HL-60/S4 treated with retinoic acid at 250 ng/mL for 4 days and 3 days (cell line): ENCODE results near the gene AGBL3.
"Not testable (repeated sequence)": the region's sequence is repeated elsewhere in the genome, so short reads cannot be mapped to it uniquely, and the experiment has no call there.

ENCODE experiments used
- in situ Hi-C: fragments of 300-500 bp; cut with MboI; formaldehyde crosslinking; loops from 2 replicates; pipeline ENCODE4 v1.7.0; 2022; ENCODE audit warnings: low sequenced_read_pairs

AGBL3 gene

DNA sequence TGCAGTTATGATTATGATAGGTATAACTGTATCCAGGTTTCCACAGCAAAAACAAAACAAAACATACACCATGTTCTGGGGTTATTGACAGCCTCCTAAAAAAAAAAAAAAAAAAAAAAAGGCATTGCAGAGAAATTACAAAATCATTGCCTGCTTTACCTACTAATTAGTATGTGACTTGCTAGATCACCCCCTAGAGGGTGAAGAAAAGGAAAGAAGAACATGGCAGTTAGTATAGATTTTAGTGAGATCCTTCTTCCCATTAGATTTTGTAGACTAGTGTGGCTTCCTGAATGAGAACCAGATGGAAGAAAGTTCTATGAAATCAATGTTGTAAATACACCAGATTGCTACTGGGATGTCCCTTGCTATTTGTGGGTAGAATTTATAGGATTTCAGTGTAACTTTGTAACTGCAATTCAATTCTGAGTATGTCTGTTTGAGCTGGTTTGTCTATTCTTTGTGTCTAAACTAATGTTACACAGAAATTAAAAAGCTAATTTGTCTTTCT, 24.0 kb upstream of the AGBL3 start:
- in situ Hi-C loops = no loop called here

DNA sequence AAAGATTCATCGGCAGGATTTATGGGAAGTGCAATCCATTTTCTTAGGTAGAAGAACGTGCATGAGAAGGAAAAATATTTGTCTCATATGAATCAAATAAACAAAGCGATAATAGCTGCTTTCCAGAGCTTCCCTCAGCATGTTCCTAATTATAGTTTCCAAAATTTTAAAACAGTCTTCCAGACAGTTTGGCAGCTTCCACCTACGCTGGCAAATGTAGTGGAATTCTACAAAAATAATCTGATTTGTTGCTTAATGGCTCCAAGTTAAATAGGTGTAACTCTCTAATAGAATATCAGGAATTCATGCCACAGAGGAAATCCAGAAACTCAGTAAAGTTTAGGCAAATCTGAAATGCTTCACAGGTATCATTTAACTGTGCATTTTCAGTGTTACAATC, 23.3 kb upstream of the AGBL3 start:
- in situ Hi-C loops = no loop called here

DNA sequence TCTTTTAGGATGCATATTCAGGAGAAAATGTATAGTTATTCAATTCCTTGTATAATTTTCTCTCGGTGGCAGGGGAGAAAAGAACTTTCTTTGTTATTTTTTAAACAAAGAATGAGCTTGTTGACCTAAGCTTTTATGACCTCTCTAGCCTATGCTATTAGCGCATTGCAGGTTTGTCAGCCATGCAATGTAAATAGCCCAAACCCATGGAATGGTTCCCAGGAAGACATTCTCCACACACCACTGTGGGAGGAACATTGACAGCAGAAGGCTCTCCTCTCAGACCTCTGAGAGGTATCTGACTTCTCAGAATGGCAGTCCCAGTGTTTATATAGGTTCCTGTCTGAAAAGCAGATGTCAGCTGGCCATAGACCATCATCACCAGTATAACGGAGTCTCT, 19.6 kb upstream of the AGBL3 start:
- in situ Hi-C loops = no loop called here

DNA sequence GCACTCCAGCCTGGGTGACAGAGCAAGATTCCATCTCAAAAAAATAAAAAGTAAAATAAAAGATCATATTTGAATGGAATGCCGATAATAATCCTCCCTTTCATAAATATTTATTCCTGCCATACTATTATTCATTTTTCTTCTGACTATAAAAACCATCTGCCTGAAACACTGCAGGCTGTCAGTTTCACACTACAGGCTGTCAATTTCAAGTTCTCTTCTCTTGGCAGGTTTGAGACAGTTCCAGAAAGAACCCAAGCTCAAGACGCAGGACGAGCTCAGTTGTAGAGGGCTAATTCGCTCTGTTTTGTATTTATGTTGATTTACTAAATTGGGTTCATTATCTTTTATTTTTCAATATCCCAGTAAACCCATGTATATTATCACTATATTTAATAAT, 18.2 kb upstream of the AGBL3 start:
- in situ Hi-C loops = no loop called here

DNA sequence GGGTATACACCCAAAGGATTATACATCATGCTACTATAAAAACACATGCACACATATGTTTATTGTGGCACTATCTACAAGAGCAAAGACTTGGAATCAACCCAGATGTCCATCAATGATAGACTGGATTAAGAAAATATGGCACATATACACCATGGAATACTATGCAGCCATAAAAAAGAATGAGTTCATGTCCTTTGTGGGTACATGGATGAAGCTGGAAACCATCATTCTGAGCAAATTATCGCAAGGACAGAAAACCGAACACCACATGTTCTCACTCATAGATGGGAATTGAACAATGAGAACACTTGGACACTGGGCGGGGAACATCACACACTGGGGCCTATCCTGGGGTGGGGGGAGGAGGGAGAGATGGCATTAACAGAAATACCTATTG, 4.7 kb upstream of the AGBL3 start:
- in situ Hi-C loops = not testable (repeated sequence)

DNA sequence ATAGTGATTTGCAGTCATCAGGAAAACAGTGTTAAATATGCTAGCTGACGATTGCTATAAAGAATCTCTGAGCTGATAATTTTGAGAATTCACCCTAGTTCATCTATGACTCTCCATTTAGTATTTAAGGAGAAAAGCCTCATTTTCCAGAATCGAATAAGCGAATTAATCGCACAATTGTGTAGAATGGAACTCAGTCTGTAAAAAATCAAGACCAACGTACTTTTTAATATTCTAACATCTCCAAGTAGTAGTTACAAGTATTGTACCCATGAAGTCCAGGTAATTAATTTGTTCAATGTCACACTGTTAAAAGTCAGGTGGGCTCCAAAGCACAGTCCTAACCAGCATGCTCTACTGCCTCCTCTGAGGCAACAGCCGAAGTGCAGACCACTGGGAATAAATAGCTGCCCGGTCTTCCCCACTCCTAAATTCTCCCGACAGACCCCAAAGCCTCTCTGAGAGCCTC, 380 bp upstream of the AGBL3 start:
- in situ Hi-C loops = no loop called here

DNA sequence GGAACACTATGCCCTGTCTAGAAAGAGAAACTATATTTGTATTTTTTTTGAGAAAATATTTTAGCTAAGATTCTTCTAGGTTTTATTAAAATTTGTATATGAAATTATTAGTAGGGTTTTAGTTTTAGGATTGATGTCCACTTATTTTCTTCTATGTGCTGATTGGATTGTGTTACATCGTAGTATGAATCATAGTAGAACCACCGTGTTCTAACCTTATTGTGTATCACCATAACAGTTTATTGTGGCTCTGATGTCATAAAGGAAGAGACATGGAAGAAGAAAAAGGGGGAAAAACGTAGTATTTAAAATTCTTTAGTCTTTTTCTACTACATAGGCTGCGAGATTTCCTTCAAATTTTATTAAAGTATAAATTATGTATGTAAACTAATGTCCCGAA, 1.9 kb downstream of the AGBL3 start:
- in situ Hi-C loops = no loop called here

DNA sequence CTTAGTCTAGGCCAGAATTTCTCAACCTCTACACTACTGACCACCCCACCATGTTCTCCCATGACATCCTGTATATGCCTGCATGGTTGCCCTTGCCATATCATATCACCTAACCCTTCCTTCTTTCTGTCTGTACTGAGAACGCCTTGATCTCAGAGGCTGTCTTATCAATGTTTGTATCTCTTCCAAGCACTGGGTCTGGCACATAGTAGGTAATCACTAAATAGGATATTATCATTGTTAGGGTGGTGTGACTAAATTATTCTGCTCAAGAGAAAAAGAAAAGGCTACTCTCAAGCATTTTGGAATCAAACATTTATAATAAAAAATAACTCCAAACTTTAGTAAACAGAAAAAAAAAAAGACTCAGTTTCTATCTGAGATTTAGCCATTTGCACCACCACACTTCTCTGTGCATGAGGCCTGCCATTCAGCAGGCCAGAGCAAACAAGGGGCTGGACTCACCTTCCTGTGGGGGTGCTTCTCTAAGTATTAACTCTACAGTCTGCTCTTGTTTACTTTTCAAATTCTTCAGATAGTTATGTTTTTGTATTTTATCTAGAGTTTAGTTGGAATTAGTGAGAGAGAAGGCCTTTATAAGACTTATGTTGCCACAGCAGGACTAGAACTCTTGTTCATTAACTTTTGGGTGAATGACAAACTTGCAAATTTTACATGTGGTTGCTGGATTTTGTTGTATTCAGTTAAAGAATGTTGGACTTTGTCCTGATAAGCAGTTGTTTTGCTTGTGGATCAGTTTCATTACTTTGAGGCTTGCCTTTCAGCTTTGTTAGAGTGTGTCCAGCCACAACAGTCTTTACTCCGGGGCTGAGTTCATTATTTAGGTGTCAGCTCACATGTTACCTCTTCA, 5.4 kb downstream of the AGBL3 start:
- in situ Hi-C loops = no loop called here

DNA sequence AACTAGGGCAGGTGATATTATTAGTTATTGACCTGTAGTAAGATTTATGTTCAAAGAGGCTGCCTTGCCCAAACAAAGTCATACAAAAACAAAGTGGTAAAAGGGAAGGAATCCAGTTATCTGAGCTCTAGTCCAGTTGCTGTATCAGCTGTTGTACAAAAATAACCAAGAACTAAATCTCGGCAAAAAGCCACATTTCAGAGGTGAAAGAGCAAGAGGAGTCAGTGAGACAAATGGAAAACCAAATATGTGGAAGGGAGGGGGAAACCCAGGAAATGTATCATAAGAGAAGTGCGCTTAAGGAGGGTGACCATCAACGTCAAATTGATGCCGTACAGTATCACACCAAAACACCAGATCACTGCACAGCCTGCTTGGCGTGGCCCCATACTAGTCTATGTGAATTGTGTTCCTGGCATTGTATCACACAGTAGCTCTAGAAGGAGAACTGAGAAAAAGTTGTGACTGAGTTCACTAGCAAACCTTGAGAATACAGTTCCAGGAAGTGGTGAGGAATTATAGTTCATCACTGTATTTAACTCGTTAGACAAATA, 6.4 kb downstream of the AGBL3 start:
- in situ Hi-C loops = no loop called here

DNA sequence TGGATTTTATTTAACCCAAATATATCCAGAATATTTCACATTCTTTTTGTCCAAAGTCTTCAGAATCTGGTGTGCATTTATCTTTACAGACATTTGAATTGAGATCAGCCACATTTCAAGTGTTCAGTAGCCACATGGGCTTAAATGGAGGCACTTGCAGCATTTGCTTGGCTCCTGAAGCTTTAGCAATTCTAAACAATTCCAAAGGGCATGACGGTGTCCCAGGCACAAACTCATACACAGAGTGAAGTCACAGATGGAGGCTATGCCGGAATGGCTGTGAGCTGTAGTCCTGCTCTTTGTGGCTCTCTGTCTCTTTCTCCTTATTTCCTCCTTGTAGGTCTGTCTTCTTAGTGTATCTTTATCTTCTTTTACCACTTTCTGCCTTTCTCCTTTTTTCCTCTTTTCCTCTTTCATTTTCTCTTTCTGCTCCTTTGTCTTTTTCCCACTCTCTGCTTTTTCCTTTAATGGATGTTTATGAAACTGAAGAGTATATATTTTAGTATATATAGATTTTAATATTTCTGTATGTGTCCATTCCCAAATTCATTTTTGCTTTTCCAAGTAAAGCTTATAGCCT, 7.7 kb downstream of the AGBL3 start:
- in situ Hi-C loops = no loop called here

DNA sequence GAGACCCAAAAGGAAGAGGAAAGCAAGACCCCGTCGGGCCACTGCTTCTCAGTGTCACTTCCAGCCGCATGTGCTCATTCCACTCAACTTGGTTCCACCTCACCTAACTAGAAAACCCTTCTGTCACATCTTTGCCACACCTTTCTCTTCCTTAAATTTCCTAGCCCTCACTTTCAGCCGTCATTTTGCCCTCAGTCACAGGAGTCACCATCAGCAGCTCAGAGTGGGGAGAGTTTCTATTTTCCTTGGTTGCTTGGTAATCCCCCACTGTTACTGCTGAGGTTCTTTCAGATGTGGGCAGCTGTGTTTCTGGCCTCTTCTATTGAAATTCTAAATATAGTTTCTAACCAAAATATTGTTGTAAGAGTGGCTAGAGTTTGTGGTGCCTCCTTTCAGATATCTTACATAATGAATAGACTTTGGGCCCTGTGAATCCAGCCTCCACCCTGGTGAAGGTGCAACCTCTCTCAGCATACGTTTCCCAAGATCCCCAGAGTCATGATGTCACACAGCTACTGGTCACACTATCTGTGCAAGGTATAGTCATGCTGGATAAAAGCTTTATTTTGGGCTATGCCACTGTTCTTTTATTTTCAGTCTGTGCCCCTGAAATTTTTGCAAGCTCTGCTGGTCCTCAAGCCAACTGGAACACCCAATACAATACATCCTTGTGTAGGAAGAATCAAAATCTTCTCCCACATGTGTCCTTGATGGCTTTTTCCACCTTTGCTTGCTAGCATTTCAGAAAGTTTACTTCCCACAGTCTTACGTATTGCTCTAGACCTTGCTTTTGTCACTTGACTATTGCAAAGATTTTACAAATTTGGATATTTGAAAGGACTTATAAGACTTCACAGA, 9.2 kb downstream of the AGBL3 start:
- in situ Hi-C loops = no loop called here

DNA sequence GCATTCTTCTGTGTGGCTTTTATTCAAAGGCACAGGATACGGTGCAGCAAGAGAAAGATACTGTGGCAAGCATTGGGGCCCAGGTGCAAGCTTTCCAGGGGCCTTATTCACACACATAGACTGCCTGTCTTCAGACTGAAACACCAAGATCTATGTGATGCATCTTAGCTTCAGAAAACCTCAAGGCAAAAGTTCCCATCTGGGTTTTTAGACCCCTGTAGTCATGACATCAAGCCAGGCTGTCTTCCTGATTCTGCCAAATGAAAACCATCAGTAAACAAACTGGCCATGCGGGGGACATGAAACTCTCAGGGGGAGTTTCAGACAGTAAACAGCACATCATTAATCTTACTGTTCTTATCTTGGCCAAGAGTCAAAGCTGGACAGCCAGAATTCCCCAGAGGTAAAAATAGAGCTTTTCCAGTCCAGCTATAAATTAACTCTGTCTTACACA, 9.8 kb downstream of the AGBL3 start:
- in situ Hi-C loops = no loop called here

DNA sequence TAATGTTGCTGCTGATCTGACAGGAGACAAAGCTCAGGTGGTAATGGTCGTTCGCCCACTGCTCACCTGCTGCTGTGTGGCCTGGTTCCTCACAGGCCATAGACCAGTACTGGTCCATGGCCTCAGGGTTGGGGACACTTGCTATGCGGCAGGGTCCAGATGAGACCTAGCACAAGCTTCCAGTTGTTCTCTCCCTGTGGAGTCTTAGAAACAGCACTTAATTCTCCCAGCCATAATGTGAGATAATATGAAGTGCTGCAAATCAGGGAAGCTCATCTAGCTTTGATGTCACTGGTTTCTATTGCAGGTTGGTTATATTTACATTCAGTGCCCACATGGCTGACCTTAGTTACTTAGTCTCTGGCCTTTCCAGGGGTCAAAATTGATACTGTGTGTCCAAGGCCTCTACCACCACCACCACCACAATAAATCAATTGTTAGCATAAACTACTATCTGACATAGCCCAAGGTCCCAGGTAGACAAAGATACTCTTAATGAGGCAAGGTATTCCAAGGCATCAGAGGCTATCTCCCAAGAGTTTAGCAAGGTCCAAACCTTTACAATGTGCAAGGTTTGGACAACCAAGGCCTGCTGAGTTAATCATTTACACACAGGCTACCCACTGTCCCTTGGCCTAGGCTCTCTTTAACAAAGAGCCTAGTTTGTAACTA, 11.0 kb downstream of the AGBL3 start:
- in situ Hi-C loops = no loop called here

DNA sequence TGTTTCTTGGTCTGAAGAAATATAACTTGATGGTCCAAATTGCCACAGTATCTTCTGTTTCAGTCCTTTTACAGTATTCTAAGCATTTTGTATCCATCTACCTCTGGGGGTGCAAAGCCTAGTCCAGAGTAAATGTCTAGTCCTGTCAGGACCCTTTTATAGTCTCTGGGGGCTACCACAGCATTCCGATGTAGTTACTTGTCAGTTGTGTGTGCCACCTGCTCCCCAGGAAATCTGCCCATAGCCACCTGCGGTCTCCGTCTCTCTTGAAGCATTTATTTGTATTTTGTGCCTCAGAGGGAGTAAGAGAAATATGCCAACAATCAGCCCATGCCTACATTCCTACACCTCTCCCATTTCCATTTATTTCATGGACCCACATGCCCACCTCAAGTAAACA, 12.8 kb downstream of the AGBL3 start:
- in situ Hi-C loops = no loop called here

DNA sequence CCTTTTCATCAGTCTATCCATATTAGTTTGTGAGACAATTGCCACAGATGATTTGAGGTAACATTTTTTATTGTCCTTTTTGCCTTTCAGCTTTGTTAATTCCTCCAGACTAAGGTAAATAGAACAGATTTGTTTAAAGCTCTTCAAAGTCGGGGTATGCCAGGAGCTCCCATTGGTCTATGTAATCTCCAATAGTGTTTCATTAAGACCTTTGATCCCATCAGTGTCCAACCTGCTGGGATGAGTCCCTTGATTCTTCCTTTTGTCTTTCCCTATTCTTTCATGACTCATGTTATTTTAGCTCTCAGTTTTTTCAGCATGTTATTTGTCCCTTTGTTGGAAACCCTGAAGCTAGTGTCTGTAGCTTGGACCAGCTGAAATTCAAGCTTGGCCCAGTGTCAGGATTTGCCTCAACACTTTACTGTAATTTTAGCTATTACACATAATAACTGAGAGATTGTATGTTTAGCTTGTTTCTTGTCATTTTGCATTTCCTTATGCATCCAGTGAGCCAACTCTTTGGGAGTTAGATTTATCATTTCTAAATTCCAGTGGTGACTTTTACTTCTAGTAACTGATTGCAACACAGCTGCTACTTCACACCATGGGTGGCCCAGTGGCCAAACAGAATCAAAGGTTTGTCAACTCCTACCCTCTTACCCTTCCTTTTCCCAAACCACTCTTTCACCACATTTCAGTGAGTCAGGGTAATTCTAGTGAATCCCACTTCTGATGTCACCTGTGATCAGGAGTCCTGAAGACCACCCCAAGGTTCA, 15.3 kb downstream of the AGBL3 start:
- in situ Hi-C loops = no loop called here

DNA sequence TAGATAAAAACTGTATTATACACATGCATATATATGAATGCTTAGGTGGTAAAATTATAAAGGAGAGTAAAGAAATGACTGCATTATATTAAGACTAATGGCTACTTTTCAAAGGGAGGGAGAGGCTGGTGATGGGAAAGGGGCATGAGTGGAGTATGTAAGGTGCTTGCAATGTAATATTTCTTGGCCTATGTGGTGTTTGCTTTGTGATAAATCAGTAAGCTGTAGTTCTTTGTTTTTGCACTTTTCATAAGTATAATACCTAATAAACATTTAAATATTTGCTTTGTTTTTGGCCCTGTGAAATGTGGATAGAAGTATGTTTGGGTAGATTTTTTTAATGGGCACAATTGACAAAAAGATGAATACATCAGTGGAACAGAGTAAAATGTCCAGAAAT, 25.9 kb downstream of the AGBL3 start:
- in situ Hi-C loops = no loop called here

DNA sequence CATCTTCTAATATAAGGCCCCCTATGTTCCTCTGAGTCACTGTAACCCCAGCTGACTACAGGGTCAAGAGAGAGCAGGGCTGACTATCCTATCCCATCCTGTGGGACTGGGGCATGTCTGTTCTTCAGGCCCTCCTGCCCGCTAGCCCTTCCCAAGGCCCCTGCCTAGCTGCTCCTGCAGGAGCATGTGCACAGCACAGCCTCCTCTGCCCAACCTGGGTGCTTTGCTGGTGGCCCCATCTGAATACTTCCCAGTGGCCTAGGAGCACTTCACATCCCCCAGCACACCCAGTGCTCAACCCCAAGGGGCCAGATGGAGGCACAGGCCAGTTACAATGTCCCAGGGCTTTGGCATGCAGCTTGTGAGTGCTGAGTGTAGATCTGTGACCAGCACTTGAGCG, 37.3 kb downstream of the AGBL3 start:
- in situ Hi-C loops = no loop called here

DNA sequence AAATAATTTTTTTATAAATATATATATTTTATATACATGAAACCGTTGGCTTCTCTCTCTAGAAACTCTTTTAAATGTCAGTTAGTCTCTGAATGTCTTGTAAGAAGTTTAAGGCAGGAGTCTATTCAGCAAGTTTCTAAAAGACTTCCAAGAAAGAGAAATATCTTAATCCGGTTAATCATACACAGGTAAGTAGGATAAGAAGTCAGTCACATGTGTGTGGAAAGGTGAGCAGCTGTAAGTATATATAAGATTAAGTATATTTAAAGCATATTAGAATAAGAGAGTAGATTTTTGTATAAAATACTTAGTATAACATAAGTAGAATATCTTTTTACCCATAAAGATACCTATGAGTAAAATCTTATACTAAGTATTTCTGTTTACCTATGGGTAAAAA, 48.9 kb downstream of the AGBL3 start:
- in situ Hi-C loops = no loop called here

DNA sequence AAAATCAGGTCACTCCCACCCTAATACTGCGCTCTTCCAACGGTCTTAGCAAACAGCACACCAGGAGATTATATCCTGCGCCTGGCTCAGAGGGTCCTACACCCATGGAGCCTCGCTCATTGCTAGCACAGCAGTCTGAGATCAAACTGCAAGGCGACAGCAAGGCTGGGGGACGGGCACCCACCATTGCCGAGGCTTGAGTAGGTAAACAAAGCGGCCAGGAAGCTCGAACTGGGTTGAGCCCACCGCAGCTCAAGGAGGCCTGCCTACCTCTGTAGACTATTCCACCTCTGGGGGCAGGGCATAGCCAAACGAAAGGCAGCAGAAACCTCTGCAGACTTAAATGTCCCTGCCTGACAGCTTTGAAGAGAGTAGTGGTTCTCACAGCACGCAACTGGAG, 80.7 kb downstream of the AGBL3 start:
- in situ Hi-C loops = not testable (repeated sequence)

DNA sequence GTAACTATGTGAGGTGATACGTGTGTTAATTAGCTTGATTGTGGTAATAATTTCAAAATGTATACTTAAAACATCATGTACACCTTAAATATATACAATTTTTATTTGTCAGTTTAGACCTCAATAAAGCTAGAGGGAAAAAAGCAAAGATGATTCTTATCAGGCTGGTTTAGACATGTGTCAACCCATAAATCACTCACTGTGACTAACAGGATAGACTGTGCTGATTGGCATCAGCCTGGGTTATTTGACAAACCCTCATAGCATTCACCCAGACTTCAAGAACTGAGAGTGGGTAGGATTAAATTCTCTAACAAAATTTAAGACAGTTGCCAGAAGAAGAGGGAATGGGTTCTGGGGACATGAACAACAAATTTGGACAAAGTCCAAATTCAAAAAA, 87.8 kb downstream of the AGBL3 start:
- in situ Hi-C loops = no loop called here
